ENCODE measurements around the gene LRRC4. TPM values are rescaled to one million over a fixed set of nuclear protein-coding genes. Genes with fewer than 3 reads are reported as not detected.
A peak's percentile ranks its signal among the peaks of the same experiment; 100 is the strongest.

Gene LRRC4
- total RNA-seq, 1 donor from 2014 or later = 1.9 TPM

DNA sequence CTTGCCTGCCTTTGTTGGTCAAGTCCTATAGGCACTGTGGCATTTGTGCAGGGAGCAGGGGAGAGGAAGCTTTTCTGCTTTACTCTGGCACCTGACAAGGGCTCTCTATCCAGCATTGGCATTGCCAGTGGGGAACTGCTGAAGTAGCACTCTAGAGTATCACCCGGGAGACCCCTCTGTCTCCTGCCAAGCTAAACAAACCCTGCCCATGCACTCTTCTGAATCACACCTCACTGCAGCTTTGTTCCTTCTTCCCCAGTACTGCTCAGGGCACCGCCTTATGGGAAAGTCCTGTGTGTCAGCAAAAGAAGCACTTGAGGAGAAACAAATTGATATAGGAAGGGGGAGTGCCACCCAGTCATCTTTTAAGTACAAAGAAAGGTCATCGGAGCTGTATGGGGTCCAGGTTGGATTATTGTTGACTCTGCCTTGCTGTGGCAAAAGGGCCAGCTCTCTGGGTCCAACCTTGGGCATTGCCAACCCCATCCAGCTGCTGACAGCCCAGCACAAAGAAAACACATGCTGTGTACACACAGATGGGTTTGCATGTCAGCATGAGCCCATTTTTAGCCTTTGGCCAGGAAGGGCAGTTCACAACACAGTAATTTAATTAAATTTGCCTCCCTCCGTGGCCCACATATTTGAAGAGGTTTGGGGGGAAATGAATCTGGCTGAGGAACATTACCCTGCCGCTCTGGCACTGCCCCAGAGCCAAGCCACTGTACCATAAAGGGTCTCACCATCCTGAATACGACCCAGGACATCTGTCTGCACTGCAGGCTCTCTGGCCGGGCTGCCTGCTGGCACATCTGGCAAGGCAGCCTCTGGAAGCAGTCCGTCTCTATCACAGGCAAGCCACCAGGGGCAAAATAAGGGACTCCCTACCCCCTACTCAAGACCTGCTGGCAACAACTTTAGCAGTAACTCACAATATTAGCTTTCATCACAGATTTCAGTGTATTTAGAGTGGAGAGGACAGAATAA is 13.1 kb downstream of the LRRC4 start:
- DNase-seq = no peak
- ATAC-seq (ENCODE audit: poor library complexity) = peak; percentile 27
- intact Hi-C loops (cut with DNase I) = no loop called here

DNA sequence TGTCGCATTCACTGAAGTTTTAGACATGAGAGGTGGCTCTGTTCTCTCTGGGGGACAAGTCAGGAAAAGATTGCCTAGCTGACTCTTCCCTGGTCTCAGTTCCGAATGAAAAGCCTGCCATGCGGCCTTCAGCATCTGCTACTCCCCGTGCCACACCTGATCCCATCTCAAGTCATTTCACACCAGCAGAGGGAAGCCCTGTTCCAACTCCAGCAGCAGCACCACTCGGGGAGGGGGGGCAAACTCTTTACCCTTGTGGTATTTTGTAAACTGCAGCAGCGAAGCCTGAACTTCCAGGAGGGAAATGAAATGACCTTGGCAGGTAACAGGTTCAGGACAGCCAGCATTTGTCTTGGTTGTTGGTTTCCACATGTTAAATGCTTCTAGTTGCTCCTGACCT is 13.8 kb downstream of the LRRC4 start:
- ATAC-seq (ENCODE audit: poor library complexity) (no peak), DNase-seq (no peak)
- intact Hi-C loops (cut with DNase I) = no loop called here

DNA sequence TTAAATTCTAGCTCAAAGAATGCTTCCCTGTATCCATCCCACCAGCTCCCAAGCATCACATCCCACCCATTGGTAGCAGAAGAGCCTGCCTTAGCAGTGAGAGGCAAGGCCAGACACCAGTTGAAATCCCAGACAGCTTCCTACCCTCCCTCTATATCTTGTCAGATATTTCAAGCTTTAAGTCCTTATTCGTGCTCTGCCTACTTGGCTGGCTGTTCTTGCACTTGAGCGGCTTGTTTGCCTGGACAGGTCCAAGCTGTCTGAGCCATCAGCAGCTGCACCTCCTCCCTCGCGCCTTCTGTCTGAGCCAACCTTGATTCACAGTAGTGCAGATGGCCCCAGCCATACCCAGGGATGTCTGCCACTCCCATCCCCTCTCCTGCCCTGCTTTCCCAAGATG is 16.4 kb downstream of the LRRC4 start:
- intact Hi-C loops (cut with DNase I) = no loop called here
- DNase-seq (no peak), ATAC-seq (ENCODE audit: poor library complexity) (no peak)

DNA sequence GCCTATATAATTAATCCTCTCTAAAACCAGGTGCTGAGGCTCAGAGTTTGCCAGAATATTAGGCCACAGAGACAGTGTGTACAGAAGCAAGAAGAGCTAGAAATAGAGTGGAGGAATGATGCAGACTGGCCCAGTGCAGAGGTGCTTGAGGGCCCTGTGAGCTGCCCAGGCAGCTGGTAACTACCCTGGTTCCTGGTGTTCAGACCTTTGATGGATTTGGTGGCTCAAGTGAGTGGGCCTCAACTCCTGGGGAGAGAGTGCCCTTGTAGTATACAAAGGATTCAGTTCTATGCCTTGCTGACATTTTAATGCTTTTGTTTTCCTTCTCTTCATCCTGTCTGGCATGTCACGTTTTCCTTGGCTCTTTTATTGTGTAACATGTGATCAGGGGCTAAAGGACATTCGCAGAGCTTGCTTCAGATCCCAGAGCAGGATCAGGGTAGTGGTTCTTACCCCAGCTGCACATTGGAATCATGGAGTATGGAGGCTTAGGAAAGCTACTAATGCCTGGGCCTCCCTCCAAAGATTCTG is 20.0 kb downstream of the LRRC4 start:
- ATAC-seq (ENCODE audit: poor library complexity) (peak; percentile 80), DNase-seq (no peak)
- intact Hi-C loops (cut with DNase I) = no loop called here

DNA sequence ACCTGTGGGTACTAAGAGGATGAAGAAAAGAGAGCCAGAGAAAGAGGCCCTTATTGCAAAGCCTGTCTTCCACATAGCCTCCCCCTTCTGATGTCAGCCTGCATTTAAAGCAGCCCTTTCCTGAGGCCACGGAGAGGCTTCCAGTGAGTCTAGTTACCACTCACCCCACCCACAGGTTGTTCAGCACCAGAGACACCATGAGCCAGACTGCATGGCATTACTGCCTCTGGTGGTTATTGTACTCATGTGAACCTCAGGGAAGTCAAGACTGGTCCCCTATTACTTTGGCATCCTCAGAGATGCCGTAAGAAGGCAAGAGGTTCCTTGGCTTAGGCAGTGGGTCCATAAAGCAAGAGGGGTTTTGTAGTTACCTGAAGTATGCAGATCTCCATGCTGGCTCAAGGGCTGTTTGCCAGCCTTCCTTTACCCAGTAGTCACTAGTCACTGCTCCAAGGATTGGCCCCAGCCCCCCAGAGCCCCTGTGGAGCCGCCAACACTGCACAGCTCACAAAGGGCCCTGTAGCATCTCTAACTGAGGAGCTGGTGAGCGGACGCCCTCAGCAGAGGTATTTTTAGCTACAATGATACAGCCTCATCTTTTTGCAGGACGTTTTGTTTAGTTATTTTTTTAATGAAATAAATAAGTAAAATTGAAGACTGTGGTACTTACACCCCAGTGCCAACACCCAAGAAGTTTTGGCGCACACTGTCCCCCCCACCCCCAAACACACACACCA is 20.7 kb downstream of the LRRC4 start:
- peak; percentile 71 for ATAC-seq (ENCODE audit: poor library complexity)
- DNase-seq = no peak
- intact Hi-C loops (cut with DNase I) = no loop called here

DNA sequence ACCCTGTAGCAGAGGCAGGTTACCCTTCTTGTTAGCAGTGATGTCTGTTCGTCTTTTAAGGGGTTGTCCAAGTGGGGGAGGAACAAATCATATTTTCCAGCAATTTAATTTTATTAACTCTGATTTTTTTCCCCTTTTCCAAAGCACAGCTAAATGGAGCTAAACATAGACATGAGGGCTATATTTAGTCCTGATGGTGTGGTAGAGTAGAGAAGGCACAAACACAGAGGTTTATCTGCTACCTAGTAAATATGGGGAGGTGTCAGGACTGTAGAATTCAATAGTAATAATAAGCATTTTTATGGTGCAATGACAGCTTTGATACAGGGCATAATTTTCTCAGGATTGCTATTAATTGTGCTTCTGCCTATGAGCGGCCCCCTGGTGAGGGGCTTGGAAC is 22.5 kb downstream of the LRRC4 start:
- DNase-seq (no peak), ATAC-seq (ENCODE audit: poor library complexity) (peak; percentile 56)
- intact Hi-C loops (cut with DNase I) = no loop called here

DNA sequence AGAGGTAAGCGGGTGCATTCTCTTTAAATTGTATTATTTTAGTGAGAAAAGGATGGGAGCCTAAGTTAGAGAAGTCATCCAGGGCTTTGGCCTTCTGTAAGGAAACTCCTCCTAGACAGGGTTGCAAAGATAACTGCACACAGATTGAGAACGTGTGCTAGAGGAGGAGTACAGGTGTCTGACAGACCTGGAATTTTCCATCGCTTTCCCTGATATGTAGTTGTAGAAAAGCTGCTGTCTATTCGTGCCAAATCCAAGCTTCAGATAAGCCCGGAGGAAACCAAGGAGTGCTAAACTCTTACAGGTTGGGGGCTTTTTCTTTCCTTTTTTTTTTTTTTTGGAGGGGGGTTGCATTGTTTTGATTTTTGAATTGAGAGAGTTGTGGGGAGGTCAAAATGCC is 23.1 kb downstream of the LRRC4 start:
- ATAC-seq (ENCODE audit: poor library complexity) (no peak), DNase-seq (no peak)
- intact Hi-C loops (cut with DNase I) = no loop called here

DNA sequence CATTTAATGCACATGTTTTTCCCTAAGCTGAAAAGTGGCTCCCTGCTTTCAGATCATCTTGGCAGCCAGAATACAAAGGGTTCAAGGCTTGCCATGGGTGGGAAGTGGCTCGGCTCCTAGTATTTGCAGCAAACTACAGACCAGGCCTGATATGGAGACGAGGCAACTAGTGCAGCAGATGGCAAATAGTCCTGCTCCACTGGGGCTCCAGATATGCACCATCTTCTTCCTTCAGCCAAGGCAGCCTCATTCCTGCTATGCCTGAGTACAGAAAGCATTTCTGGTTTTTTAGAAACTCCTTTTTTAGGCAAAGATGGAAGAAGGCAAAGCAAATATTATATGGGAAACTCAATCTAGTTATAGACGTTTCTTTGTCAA is 23.9 kb downstream of the LRRC4 start:
- intact Hi-C loops (cut with DNase I) = no loop called here
- no peak for DNase-seq
- no peak for ATAC-seq (ENCODE audit: poor library complexity)

DNA sequence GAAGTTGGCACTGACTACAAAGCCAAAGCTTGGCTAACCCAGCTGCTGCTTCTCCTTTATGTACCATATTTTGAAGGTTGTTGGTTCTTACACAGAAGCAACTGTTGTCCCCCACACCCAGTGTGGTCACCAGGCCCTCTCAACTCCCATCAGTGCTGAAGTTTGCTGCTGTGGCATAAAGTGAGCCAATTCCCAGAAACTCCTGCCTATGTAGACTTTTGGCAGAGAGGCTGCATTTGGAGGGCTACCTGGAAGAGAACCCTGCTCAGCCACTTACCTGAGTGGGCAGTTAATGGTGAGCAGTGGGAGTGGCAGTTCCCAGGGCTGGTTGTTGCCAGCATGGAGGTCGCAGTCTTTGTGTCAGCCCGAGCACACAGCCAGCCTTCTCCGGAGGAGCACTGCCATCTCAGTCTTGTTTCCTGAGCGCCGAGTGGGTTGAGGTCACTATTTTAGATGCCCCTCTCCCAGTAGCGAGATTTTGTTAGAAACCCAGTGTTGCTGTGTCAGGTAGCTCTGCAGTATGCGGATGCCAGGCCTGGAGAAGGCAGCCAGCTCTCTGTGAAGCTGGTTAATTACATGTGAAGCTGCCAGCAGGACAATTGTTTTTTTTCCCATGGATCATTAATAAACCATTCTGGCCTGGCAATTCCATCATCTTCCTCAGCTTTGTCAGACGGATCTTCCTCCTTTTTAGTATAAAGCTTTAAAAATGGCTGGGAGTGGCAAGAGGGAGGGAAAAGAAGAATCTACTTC is 24.5 kb downstream of the LRRC4 start:
- ATAC-seq (ENCODE audit: poor library complexity) (no peak), DNase-seq (no peak)
- intact Hi-C loops (cut with DNase I) = no loop called here

DNA sequence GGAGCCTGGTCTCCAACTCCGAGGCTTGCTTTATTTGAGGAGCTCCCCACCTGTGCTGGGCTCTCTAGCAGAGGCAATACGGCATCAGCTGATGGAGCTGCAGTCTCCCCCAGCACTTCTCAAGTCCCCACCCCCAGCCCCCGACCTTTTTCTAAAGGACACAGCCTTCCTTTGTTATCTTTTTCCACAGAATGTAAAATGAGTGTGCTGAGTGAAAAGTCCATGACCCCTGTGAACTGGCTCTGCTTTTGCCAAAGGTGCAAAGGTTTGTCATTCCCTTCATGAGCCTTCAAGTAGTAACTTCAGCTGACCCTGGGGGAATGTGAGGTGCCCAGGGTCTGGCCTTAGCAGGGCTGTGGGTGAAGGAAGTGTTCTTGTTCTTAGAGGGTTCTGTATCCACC is 25.5 kb downstream of the LRRC4 start:
- ATAC-seq (ENCODE audit: poor library complexity) (no peak), DNase-seq (no peak)
- intact Hi-C loops (cut with DNase I) = no loop called here

DNA sequence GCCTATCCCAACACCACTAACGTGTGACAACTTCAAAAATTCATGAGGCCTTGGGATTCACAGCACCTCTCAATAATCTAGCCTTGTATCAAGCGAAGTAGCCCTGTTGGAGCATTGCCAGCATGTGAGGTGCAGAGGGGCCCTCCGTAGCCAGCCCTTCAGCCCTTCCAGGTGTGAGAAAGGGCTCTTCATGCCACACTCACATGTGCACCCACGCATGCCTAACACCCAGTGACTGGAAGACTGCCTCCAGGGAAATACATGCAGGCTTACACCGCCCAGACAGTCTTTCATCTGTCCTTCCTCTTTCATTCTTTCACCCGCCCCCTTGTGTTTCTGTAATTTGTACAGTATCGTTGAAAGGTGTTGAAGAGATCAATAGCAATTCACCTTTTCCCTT is 26.1 kb downstream of the LRRC4 start:
- intact Hi-C loops (cut with DNase I) = no loop called here
- no peak for DNase-seq
- no peak for ATAC-seq (ENCODE audit: poor library complexity)

DNA sequence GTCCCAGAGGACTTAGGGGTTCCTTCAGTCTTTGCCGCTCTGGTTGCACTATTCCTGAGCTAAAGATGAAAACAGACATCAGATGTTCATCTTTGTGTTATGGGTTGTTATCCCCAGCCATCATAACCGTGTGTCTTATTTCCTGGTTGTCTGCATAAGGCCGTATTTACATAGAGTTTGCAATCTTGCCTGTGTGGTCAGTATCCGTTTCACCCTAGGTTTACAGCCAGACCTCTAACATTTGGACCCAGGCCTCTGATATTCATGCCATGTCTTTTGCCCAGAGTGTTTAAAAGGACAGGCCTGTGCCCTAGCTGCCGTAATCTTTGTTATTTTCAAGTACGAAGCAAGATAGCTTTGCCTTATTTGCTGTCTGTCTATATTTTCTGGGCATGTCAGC is 26.6 kb downstream of the LRRC4 start:
- no peak for DNase-seq
- intact Hi-C loops (cut with DNase I) = no loop called here
- ATAC-seq (ENCODE audit: poor library complexity) = no peak

DNA sequence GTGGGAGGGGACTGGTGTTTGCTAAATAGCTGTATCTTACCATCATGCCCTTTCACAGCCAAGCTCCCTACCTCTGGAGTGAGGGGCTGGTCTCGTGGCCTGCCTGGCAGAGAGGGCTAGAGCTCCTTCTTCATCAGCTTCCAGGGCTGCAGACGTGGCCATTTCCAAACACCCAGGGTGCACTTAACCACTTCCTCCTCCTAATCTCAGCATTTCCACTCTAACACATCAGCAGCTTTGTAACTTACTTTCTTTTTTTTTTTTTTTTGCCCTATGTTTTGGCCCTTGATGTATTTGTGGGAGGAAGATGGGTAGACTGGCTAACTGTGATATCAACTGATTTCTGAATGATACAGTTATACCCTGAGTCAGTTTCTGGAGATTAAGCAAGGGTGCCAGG is 27.4 kb downstream of the LRRC4 start:
- peak; percentile 53 for DNase-seq
- intact Hi-C loops (cut with DNase I) = no loop called here
- ATAC-seq (ENCODE audit: poor library complexity) = peak; percentile 38

DNA sequence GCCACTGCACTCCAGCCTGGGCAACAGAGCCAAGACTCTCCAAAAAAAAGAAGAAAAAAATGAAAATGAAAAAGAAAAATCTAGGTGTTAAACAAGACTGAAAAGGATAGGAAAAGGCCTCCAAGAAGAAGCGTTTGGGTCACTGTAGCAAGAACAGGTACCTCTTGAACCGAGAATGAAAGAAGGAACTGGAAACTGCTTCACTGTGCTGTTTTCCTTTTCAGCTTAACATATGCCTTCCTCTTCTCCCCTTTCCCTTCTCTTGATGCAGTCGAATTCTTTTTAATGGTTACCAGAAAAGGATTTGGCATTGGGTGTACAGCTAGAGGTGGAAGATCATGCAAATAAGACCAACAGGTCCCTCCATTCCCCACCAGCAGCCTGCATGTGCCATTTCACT is 28.1 kb downstream of the LRRC4 start:
- intact Hi-C loops (cut with DNase I) = no loop called here
- DNase-seq (no peak), ATAC-seq (ENCODE audit: poor library complexity) (peak; percentile 40)

DNA sequence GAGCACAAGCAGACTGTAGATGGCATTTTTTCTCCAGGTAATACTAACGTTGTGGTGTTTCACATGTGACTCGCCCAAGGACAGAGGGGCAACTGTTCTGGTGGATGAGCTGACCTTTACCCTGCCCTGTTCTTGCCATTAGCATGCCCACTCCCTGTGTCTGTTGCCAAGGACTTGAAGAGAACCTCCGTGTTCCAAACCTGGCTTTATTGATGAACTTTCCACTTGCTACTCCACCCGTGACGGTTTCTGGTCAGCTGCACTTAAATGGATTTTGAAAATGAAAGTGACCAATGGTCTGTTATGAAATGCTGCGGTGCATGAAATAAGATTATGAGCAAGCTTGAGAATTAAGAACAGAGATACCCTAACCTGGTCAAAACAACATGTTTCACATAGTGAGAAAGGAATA is 30.4 kb downstream of the LRRC4 start:
- intact Hi-C loops (cut with DNase I) = no loop called here
- ATAC-seq (ENCODE audit: poor library complexity) = no peak
- DNase-seq = no peak

DNA sequence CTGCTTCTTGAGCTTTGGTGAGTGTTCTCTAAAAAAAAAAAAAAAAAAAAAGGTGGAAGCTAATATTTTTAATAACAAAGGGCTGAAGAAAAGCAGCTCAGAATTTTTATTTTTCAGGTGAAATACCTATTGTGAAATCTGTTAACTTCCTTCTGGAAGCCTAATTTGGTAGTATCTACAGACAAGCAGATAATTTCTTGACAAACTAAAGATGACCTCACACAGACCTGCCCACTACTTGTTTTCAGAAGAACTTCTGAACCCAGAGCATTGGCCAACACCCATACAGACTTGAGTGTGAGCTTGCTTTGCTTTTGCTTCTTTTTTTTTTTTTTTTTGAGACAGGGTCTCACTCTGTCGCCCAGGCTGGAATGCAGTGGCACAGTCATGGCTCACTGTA is 31.2 kb downstream of the LRRC4 start:
- no peak for ATAC-seq (ENCODE audit: poor library complexity)
- no peak for DNase-seq
- intact Hi-C loops (cut with DNase I) = no loop called here

DNA sequence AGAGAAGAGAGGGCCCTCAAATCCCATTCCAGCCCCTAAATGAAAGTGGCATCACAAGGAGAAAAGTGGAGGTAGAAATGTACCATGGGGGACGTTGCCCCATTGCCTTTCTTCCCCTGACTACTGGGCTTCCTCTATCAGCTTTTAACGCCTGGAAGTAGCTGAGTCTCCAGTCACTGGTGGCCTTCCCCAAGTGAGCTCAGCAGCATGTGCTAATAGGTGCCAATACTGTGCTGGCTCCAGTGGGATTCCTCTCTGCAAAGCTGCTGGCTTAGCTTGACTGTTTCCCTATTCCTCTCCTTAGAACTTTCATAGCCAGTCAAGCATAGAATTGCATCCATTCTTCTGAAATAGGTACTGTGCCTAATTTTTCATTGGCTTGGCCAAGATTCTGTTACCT is 32.6 kb downstream of the LRRC4 start:
- intact Hi-C loops (cut with DNase I) = no loop called here

DNA sequence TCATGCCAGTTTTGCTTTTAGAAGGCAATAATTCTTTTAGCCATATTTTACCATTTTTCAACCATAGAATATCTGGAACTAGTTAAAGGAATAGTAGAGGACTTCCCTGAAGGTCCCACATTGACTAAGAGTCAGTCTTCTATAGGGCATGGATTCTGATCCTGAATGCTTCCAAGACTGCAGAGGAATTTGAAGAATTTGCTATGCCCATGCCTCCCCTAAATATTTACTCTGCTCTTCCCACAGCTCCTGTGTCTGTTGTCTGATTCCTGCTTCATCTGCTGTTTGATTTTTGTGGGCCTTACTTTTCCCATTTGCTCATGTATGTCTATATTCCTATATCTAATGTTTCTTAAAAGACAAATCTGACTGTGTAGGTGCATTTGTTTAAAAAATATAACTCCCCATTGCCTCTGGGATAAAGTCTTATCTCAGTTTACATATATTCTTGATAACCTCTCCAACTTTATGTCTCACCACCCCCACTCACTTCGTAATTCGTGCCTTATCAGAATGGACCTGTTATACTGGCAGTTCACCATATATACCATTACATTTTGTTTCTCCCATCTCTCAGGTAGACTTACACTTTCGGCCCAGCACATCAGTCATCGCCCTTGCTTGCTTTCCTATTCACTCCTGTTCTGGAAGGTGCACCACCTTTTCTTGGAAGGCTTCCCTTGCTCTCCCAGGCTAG is 33.9 kb downstream of the LRRC4 start:
- ATAC-seq (ENCODE audit: poor library complexity) = no peak
- intact Hi-C loops (cut with DNase I) = no loop called here
- no peak for DNase-seq

More for the DNA sequence above, 32.6 kb downstream of the LRRC4 start:
- ATAC-seq (ENCODE audit: poor library complexity) (no peak), DNase-seq (no peak)

Data from Right ventricle myocardium superior (tissue), 1 donor.